SJSA1 (cell line): Measurements from ENCODE around the gene CENPF. TPM values are rescaled to one million over a fixed set of nuclear protein-coding genes. Genes with fewer than 3 reads are reported as not detected.

ENCODE experiments used
- DNase-seq, 2 experiments: peaks; one replicate each; pipeline ENCODE4 v3.0.0-alpha.2; 2015 to 2020; ENCODE audit warnings: low spot score in 2 of 2, low read depth in 1 of 2
- H3K27ac ChIP-seq: fragments of 250-450 bp; sonication (Bioruptor Pico); 2 replicates; pipeline ENCODE4 v1.5.1; 2020; ENCODE audit warnings: mild to moderate bottlenecking, moderate library complexity
- H3K27me3 ChIP-seq: fragments of 250-450 bp; sonication (Bioruptor Pico); replicated peaks from 2 replicates; pipeline ENCODE4 v1.5.1; 2020; ENCODE audit warnings: mild to moderate bottlenecking, moderate library complexity
- H3K36me3 ChIP-seq: fragments of 250-450 bp; sonication (Bioruptor Pico); 2 replicates; pipeline ENCODE4 v1.5.1; 2020; ENCODE audit warnings: mild to moderate bottlenecking
- H3K4me1 ChIP-seq: fragments of 250-450 bp; sonication (Bioruptor Pico); replicated peaks from 2 replicates; pipeline ENCODE4 v1.6.1; 2021; ENCODE audit warnings: mild to moderate bottlenecking
- H3K4me3 ChIP-seq: fragments of 250-450 bp; sonication (Bioruptor Pico); 2 replicates; pipeline ENCODE4 v1.5.1; 2020; ENCODE audit warnings: mild to moderate bottlenecking
- H3K9me3 ChIP-seq: fragments of 250-450 bp; sonication (Bioruptor Pico); replicated peaks from 2 replicates; pipeline ENCODE4 v1.5.1; 2020; ENCODE audit warnings: mild to moderate bottlenecking
- total RNA-seq: library from RNA; depleted of rRNA; stranded (reverse); fragments of >200 nt; shearing (Covaris generic); gene quantifications from 2 replicates; pipeline ENCODE4 v1.2.3, GENCODE V29; 2014

Gene CENPF
- total RNA-seq, 1 experiment from 2014 or later = 182 TPM

- no peak overlapping the region for H3K27ac ChIP-seq
- H3K4me3 ChIP-seq = no peak overlapping the region
- peaks cover 15% of the 10 kb centered on the region for H3K4me1 ChIP-seq
- no peaks in the 10 kb centered on the region for H3K27me3 ChIP-seq
- DNase-seq = no peak
- H3K36me3 ChIP-seq = peaks cover 98% of the 10 kb centered on the region
- H3K9me3 ChIP-seq = no peaks in the 10 kb centered on the region
Observed at GRCh38 chr1:214640431-214641213, 37.6 kb downstream of the CENPF start.

- Histone ChIP-seq H3K36me3 (peaks cover 98% of the 10 kb centered on the region), H3K4me3 (no peak overlapping the region), H3K9me3 (no peaks in the 10 kb centered on the region), H3K27me3 (no peaks in the 10 kb centered on the region), H3K4me1 (peaks cover 15% of the 10 kb centered on the region), H3K27ac (no peak overlapping the region)
- DNase-seq = no peak
Observed at GRCh38 chr1:214641214-214641895, 38.4 kb downstream of the CENPF start.

- H3K4me1 ChIP-seq = peaks cover 10% of the 10 kb centered on the region
- H3K27ac ChIP-seq = no peak overlapping the region
- H3K36me3 ChIP-seq = peaks cover 98% of the 10 kb centered on the region
- no peak overlapping the region for H3K4me3 ChIP-seq
- no peak for DNase-seq
- H3K9me3 ChIP-seq = no peaks in the 10 kb centered on the region
- H3K27me3 ChIP-seq = no peaks in the 10 kb centered on the region
Observed at GRCh38 chr1:214643030-214643429, 40.0 kb downstream of the CENPF start.

- peaks cover 99% of the 10 kb centered on the region for H3K36me3 ChIP-seq
- H3K9me3 ChIP-seq = no peaks in the 10 kb centered on the region
Observed at GRCh38 chr1:214645712-214646111, 42.7 kb downstream of the CENPF start.

GRCh38 chr1:214648801-214649200 is 45.8 kb downstream of the CENPF start:
- Histone ChIP-seq H3K4me3 (no peak overlapping the region), H3K27ac (no peak overlapping the region), H3K9me3 (no peaks in the 10 kb centered on the region), H3K36me3 (peaks cover 96% of the 10 kb centered on the region), H3K27me3 (no peaks in the 10 kb centered on the region; the same call in 1 of the 2 replicates), H3K4me1 (no peaks in the 10 kb centered on the region)
- DNase-seq = no peak

More at GRCh38 chr1:214645712-214646111, 42.7 kb downstream of the CENPF start:
- no peaks in the 10 kb centered on the region for H3K4me1 ChIP-seq
- no peaks in the 10 kb centered on the region; the same call in 1 of the 2 replicates for H3K27me3 ChIP-seq
- H3K4me3 ChIP-seq = no peak overlapping the region
- no peak overlapping the region for H3K27ac ChIP-seq
- DNase-seq = no peak

GRCh38 chr1:214649607-214650006 is 46.6 kb downstream of the CENPF start:
- Histone ChIP-seq H3K27me3 (no peaks in the 10 kb centered on the region; the same call in 1 of the 2 replicates), H3K9me3 (no peaks in the 10 kb centered on the region), H3K27ac (no peak overlapping the region), H3K4me3 (no peak overlapping the region), H3K4me1 (no peaks in the 10 kb centered on the region), H3K36me3 (peaks cover 96% of the 10 kb centered on the region)
- no peak for DNase-seq

GRCh38 chr1:214650664-214651063 is 47.7 kb downstream of the CENPF start:
- no peaks in the 10 kb centered on the region for H3K4me1 ChIP-seq
- H3K27ac ChIP-seq = no peak overlapping the region
- no peak for DNase-seq
- H3K36me3 ChIP-seq = peaks cover 96% of the 10 kb centered on the region
- no peaks in the 10 kb centered on the region; the same call in 1 of the 2 replicates for H3K27me3 ChIP-seq
- no peaks in the 10 kb centered on the region for H3K9me3 ChIP-seq
- no peak overlapping the region for H3K4me3 ChIP-seq

GRCh38 chr1:214657299-214657698 is 54.3 kb downstream of the CENPF start:
- no peaks in the 10 kb centered on the region for H3K27me3 ChIP-seq
- no peak for DNase-seq

GRCh38 chr1:214658175-214658574 is 55.2 kb downstream of the CENPF start:
- DNase-seq = no peak
- no peaks in the 10 kb centered on the region for H3K4me1 ChIP-seq
- H3K36me3 ChIP-seq = peaks cover 96% of the 10 kb centered on the region
- H3K27me3 ChIP-seq = no peaks in the 10 kb centered on the region
- no peak overlapping the region for H3K27ac ChIP-seq
- no peaks in the 10 kb centered on the region for H3K9me3 ChIP-seq
- H3K4me3 ChIP-seq = no peak overlapping the region

More at GRCh38 chr1:214657299-214657698, 54.3 kb downstream of the CENPF start:
- no peak overlapping the region for H3K27ac ChIP-seq
- no peaks in the 10 kb centered on the region for H3K9me3 ChIP-seq
- H3K36me3 ChIP-seq = peaks cover 97% of the 10 kb centered on the region
- H3K4me3 ChIP-seq = no peak overlapping the region
- H3K4me1 ChIP-seq = no peaks in the 10 kb centered on the region

GRCh38 chr1:214658785-214659184 is 55.8 kb downstream of the CENPF start:
- H3K9me3 ChIP-seq = no peaks in the 10 kb centered on the region
- no peak for DNase-seq
- peaks cover 96% of the 10 kb centered on the region for H3K36me3 ChIP-seq

GRCh38 chr1:214660190-214660589 is 57.2 kb downstream of the CENPF start:
- H3K4me1 ChIP-seq = no peaks in the 10 kb centered on the region
- no peak overlapping the region for H3K27ac ChIP-seq
- peaks cover 96% of the 10 kb centered on the region for H3K36me3 ChIP-seq
- H3K4me3 ChIP-seq = no peak overlapping the region
- no peak for DNase-seq
- H3K9me3 ChIP-seq = no peaks in the 10 kb centered on the region
- H3K27me3 ChIP-seq = no peaks in the 10 kb centered on the region

More at GRCh38 chr1:214658785-214659184, 55.8 kb downstream of the CENPF start:
- H3K4me3 ChIP-seq = no peak overlapping the region
- no peak overlapping the region for H3K27ac ChIP-seq
- H3K4me1 ChIP-seq = no peaks in the 10 kb centered on the region
- no peaks in the 10 kb centered on the region for H3K27me3 ChIP-seq

- peaks cover 96% of the 10 kb centered on the region for H3K36me3 ChIP-seq
- no peak for DNase-seq
Observed at GRCh38 chr1:214660900-214661299, 57.9 kb downstream of the CENPF start.

GRCh38 chr1:214662223-214662785 is 59.3 kb downstream of the CENPF start:
- no peaks in the 10 kb centered on the region for H3K27me3 ChIP-seq
- peaks cover 96% of the 10 kb centered on the region for H3K36me3 ChIP-seq
- DNase-seq = no peak
- H3K4me1 ChIP-seq = no peaks in the 10 kb centered on the region
- no peak overlapping the region for H3K27ac ChIP-seq
- no peak overlapping the region for H3K4me3 ChIP-seq
- H3K9me3 ChIP-seq = no peaks in the 10 kb centered on the region

More at GRCh38 chr1:214660900-214661299, 57.9 kb downstream of the CENPF start:
- Histone ChIP-seq H3K27ac (no peak overlapping the region), H3K4me1 (no peaks in the 10 kb centered on the region), H3K4me3 (no peak overlapping the region), H3K9me3 (no peaks in the 10 kb centered on the region), H3K27me3 (no peaks in the 10 kb centered on the region)
